HG03520 (cell line): ENCODE data around the gene PRR7.
"Not testable (repeated sequence)": the region's sequence is repeated elsewhere in the genome, so short reads cannot be mapped to it uniquely, and the experiment has no call there.

Source experiments
- ATAC-seq: cut with Tn5 transposase; IDR thresholded peaks from one replicate; pipeline ENCODE4 v1.9.1; 2021; ENCODE audit warnings: mild to moderate bottlenecking, moderate library complexity; ENCODE audit not compliant: unreplicated experiment

PRR7 gene, protein sequence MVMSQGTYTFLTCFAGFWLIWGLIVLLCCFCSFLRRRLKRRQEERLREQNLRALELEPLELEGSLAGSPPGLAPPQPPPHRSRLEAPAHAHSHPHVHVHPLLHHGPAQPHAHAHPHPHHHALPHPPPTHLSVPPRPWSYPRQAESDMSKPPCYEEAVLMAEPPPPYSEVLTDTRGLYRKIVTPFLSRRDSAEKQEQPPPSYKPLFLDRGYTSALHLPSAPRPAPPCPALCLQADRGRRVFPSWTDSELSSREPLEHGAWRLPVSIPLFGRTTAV

DNA sequence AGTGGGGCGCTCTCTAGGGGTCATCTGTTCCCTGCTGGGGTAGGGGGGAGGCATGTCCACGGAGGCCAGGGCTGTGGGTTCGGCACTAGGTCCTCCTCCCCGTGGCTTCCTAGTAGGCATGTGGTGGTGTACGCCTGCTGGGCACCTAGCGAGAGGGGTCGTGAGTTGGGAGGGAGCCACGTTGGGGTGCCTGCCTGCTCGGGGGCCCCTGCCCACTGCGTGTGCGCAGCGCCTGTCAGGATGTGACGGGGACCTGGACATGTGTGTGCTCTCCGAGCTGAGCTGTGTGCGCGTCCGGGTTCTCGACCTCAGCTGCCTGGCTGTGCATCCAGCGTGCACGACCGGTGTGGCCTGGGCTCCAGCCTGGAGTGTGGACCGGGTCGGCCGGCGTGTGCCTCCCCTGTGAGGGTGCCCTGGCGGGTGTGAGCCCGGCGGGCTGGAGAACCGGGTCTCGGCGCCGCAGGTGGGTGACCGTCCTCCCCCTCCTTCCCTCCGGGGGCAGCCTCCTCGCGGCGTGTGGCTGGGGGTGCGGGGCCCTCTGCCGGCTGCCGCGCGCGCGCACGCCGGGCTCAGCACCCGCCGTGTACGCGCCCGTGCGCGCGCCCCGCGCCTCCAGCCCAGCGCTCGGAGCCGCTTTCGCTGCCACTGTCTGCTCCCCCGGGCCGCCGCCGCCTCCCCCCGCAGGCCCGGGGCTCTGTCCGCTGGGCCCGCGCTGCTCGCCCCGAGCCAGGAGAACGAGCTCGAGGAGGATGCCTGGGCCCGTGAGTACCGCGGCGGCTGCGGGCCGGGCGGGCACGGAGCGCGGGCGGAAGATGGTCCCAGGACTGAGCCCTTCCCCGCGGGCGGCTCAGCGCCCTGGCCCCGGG, at the start of gene PRR7:
TSS of gene PRR7 (plus strand) at position 615 of the 866 bp plus-strand sequence. CDS start 8,254 bp downstream, outside the sequence.
- peak; percentile 48 for ATAC-seq

DNA sequence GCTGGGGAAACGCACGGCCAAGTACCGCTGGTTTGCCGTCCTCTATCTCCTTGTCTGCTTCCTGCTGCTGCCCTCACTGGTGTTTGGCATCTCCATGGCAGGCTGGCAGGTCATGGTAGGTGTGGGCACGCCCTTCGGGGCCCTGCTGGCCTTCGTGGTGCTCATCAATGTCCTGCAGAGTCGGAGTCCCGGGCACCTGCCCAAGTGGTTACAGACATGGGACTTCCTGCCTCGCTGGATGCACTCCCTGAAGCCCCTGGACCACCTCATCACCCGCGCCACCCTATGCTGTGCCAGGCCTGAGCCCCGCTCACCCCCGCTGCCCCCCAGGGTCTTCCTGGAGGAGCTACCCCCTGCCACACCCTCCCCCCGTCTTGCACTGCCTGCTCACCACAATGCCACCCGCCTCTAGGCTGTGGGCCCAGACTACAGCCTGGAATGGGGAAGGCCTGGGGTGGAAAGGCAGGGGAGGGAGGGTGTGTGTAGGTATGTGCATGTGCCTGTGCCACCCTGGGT, 48.7 kb upstream of the PRR7 start:
- ATAC-seq: no peak

DNA sequence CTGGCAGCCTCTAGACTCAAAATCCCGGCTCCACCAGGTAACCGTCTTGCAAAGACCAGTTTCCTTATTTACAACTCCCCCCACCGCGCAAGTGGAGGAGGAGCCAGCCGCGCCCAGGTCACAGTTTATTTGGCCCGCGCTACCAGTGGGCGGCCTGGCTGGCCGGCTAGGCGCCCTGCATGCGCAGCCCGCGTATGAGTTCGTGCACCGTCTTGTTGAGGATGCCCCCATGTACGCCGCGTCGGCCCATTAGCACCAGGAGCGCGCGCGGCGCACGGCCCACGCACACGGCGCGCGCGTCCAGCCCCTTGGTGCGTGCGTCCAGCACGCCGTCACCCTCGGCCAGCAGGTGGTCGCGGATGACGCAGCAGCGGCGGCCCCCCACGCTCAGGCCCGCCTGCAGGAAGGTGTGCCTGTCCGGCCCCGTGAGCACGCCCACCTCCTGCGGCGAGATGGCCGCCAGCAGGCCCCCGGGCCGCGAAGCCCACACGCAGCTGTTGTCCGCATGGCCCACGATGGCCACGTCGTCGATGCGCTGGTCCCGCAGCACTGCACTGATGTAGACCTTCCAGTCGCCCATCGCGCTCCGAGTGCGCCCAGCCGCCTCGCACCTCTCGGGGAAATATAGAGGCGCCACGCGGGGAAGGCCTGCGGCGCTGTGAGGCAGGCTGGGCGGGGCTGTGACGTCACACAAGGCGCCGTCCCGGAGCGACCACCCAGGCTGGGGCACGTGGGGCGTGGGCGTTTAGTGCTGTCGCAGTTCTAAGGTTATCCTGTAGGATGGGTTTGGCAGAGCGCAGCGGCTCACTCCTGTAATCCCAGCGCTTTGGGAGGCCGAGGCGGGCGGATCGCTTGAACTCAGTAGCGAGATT, 46.4 kb upstream of the PRR7 start, which contains the start of gene PFN3:
TSS of gene PFN3 (minus strand) at position 665 of the 872 bp plus-strand sequence. CDS start at position 580, 85 bp downstream.
- ATAC-seq: no peak

DNA sequence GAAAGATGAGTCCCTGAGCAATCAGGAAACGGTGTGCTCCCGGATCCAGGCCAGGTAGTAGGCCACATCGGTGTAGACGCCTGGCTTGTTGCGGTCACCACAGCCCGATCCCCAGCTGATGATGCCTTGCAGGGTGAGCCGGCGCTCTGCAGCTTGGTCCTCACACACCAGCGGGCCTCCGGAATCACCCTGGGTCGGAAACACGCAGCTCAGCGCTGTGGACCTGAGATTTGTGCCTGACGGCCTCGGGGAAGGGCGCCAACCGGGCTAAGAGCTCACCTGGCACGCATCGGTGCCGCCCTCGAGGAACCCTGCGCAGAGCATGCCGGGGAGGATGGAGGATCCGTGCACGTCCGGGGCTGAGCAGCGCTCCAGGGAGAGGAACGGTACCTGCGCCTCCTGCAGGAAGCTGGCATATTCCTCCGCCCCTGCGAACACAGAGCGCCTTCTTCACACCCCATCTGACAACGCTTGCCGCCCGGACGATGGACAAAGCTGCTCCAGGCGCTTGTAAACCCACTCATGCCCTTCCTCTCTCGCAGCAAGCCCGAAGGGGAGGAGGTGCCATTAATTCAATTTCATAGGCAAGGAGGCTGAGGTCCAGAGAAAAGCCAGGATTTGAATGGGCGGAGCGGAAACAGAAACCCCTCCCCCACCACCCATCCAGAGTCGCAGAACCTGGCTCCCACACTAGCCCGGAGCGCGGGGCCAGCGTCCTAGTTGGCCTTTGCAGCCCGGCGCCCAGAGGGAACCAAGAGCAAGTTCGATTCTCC, 44.2 kb upstream of the PRR7 start:
- ATAC-seq: no peak

DNA sequence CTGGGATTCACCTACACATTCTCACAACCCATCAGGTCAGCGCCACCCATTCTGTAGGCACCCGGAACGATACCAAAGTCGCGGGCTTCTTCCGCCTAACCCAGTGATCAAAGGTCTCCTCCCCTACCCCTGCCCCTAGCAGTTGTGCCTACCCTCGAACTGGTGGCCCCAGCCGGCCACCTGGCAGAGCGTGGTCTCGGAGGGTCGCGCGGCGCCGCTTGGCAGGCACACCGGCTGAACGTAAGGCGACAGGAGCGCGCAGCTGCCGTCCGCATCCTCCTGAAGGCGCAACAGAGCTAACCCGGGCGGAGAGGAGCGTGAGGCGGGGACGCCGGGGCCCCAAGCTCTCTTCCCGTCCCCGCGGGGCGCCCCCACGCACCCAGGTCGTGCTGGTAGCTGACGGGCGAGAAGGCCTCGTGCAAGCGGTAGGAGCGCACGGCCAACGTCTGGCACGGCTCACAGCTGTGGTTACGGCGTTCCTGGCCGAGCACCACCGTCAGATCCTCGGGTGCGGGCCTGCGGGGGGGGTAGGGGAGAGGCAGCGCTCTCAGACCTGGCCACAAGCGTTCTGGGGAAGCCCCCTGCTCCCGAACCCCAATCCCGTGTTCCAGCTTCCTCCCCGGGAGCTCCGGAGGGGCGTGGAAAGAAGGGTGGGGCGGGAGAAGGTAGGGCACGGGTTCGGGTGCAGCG, 43.4 kb upstream of the PRR7 start:
- ATAC-seq: peak; percentile 16

DNA sequence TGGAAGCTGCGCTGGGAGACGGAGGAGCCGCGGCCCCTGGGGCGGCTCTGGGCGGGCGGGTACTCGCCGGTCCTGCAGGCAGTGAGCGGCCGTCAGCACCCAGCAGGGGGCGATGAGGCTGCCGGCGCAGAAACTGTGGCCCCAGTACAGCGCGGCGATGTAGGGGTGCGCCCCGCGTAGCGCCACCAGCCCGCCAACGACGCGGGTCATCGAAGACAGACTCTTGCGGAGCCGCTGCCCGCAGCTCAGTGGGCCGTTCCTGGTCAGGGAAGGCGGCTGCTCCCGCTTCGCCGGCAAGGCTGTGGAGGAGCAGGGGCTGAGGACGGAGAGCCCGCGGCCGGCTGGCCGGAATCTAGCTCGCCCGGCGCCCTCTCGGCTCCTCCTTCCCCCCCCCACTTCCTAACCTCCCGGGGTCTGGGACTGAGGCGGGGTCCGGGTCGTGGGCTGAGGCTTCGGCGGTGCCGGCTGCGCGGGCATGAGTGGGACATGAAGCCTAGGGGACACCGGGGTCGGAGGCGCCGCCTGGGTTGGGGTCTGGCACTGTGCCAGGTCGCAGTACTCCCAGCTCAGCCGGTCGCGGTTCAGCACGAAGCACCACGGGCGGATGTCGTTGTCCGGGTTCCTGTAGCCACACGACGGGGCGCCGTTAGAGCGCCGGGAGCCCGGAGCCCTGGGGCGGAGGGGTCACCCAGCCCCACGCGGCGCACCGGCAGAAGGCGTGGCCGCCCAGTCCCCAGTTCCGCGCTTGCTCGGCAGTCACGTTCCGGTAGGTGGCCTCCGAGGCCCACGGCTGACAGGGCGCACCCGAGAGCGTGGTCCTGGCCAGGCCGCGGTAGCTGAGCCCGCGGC, 42.6 kb upstream of the PRR7 start:
- ATAC-seq: peak; percentile 71

DNA sequence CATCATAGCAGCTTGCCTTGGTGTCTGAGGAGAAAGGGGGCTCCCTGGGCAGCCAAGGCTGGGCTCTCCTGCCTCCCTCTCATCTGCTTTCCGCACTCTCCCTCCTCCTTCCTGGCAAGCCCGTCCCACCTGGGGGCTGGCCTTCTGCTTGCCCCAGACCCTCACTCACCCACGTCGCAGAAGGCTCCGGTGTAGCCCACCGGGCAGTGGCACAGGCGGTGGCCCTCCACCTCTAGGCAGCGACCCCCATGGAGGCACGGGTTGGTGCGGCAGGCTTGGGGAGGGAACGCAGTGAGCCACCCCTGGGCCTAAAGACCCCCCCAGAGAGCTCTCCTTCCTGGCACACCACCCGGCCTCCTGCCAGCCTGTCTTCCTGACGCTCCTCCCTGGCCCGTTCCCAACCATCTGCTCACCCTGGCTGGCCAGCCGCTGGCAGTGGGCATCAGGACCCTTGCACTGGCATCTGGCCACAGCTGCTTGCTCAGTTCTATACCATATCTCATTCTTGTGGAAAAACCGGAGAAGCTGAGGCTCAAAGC, 41.9 kb upstream of the PRR7 start:
- no peak for ATAC-seq

DNA sequence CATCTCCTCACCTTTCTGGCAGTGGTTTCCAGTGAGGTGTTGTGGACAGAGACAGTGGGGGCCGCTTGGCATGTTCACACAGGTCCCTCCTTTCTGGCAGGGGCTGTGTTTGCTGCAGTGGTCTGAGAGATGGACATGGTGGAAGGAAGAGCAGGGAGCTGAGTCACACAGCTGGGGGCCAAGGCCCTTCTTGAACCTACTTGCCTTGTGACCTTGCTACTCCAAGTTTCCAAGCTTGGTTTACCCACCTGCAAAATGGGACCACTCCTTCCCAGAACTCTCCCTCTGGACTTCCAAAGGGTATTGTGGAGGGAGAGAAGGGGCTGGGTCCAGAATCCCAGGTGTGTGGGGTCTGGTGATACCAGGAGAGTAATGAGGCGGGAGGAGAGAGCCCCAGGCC, 41.3 kb upstream of the PRR7 start:
- no peak for ATAC-seq

DNA sequence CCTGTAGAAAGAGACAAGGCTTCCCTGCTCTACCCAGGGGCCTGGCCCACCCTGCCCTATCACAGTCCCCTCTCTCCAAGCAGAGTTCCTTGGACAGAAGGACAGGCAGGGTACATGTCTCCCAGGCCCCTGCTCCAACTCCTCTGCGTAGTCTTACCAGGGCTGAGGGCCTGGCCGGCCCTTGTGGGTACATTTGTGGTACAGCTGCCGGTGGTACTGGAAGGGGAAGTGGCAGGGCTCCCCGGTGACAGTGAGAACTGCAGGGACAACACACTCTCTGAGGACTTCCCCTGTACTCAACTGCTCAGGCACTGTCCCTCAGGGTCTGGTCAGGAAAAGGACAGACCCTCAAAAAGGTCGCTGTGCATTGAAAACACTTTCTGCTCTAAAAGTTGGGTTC, 40.8 kb upstream of the PRR7 start:
- ATAC-seq: no peak

DNA sequence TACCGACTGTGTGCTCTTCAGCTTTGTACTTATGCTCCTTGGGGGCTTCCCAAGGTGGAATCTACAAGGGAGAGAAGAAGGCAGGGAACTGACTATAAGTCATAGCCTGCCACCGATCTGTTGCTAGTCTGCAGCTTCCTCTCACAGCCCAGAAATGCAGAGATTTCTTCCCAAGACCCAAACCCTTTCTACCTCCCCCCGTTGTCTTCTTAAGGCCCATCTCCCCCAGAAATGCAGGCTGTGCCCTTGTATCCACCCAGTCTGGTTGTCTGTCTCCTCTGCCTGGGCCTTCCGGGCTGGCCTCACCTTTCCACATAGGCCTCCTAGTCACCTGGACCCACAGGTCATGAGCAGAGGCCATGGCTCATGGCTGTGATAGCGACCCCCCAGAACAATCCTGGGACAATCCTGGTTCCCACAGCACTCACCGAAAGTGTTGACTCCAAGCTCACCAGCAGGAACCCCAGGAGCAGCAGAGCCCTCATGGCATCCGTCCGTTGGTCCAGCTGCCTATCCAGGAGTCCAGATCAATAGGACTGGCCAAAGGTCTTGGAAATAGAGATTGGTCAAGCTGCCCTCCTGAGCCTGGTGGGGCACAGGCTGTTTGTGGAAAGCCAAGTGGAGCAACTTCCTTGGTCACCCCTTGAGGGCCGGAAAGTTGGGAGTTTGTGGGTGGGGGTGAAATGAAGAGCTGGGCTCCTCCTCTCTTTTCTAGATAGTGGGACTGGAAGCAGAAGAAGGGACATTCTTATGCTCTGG, 37.4 kb upstream of the PRR7 start, which contains the start of gene F12:
TSS of gene F12 (minus strand) at position 522 of the 759 bp plus-strand sequence. CDS start at position 485, 37 bp downstream.
- ATAC-seq: no peak

DNA sequence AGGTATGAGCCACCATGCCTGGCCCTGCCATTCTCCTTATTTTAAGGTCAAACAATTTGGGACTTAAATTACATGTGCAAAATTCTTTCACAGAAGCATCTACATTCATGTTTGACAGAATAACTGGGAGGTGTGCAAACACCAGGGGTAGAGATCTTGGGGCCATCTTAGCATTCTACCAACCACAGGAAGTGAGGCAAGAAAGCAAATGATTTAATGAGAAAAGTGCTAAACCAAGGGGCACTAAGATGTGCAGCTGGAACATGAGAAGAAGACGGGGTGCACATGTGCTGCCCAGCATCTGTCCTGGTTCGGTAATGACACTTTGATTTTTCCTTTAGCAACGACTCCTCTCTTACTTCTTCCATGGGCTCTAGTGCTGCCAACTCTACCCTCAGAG, 36.0 kb upstream of the PRR7 start:
- no peak for ATAC-seq

DNA sequence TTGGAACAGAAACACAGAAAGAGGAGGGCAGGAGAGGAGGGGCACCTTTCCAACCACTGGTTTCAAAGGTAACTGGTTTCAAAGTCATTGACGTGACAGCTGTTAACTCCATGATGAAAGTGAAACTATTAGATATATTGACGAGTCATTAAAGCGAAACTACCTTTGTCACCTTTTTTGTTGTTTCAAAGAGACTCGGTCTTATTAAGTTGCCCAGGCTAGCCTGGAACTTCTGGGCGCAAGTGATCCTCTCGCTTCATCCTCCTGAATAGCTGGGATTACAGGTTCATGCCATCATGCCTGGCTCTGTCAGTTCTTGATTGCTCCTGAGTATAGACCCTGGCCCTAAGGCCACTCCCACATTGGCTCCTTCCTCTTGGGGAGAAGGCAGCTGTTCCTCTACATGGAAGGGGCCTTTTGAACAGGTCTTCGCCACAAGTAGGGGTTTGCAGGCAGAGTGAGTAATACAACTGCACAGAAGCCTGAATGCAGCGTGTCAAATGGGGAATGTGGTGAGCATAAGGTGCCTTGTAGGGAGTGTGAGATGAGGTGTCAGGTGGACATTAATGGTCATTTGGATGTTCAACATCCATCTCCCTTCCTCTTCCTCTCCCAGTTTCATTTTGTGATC, 33.9 kb upstream of the PRR7 start:
- peak; percentile 73 for ATAC-seq

DNA sequence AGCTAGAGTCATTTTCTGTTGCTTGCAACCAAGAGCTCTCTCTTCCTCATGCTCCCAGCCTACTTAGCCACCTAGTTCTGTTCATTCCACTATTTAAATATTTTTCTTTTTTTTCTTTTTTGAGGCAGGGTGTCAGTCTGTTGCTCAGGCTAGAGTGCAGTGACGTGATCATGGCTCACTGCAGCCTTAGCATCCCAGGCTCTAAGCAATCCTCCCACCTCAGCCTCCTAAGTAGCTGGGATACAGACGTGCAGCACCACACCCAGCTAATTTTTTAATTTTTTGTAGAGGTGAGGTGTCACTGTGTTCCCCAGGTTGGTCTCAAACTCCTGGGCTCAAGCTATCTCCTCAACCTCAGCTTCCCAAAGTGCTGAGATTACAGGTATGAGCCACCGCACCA, 32.1 kb upstream of the PRR7 start:
- no peak for ATAC-seq

DNA sequence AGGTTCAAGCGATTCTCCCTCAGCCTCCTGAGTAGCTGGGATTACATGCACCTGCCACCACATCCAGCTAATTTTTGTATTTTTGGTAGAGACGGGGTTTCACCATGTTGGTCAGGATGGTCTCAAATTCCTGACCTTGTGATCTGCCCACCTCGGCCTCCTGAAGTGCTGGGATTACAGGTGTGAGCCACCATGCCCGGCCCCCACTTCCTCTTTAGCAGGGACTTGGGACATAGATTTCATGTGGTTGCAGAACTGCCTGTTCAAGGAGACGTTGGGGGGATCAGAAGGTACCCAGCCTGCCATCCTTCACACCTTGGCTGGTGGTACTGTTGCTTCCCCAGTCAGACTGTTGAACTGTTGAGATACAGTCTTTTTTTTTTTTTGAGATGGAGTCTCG, 29.5 kb upstream of the PRR7 start:
- not testable (repeated sequence) for ATAC-seq

DNA sequence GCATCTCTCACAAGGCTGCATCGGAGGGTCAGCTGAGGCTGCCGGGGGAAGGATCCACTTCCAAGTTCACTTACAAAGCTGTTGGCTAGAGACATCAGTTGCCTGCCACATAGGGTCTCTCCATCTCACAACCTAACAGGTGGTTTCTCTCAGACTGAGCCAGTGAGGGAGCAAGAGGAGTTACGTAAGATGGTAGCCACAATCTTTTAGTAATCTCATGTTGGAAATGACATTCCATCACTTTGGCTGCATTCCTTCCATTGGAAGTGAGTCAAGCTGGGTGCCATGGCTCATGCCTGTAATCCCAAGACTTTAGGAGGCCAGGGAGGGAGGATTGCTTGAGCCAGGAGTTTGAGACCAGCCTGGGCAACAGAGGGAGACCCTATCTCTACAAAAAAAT, 27.6 kb upstream of the PRR7 start:
- no peak for ATAC-seq

DNA sequence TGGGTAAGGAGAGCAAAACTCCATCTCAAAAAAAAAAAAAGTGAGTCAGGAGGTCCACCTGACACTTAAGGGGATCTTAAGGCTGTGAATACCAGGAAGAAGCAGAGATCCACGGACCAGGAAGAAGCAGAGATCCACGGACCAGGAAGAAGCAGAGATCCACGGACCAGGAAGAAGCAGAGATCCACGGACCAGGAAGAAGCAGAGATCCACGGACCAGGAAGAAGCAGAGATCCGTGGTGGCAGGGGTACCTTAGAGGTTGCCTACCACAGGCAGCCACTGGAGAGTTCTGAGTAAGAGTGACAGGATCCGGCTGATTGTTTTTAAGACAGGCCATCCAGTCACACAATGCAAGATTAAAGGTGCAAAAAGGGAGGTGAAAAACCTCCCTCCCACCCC, 26.1 kb upstream of the PRR7 start:
- not testable (repeated sequence) for ATAC-seq
